IPS-NIHi7 (cell line): ENCODE measurements around the gene SIX2.

Experiments used
- DNase-seq: peaks from one replicate; pipeline ENCODE4 v3.0.0; 2012; ENCODE audit warnings: mixed read lengths; ENCODE audit errors: extremely low spot score

Gene SIX2

GRCh38 chr2:44967056-44967455 lies 42.2 kb downstream of the SIX2 start:
- DNase-seq = no peak

- no peak for DNase-seq
Measured at GRCh38 chr2:44965684-44966083, 43.6 kb downstream of the SIX2 start.

DNA sequence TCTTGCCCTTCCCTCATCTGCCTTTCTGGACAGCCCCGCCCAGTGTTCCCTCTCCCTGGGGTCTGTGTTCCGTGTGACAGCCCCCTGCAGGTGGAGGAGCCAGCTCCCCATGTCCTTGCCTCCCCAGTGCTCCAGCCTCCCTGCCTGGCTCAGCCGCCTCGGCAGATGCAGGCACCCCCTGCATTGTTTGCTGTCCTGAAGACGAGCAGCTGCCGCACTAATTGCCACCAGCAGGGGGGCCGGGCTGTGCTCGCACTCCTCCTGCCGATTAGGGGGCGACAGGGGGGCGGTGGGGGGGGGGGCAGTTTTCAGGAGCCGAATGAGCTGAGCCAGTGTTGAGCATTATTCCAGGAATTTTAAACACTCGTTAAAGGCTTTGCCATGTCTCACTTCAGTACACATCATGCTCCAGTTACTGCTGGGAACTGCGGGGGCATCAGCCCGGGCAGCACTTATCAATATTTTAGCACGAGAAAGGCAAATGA lies 44.5 kb downstream of the SIX2 start:
- peak; percentile 69 for DNase-seq

GRCh38 chr2:44962176-44962695 lies 47.0 kb downstream of the SIX2 start:
- DNase-seq = no peak

- DNase-seq = no peak
Measured at GRCh38 chr2:44960871-44961270, 48.4 kb downstream of the SIX2 start.

GRCh38 chr2:44959855-44960254 lies 49.4 kb downstream of the SIX2 start:
- no peak for DNase-seq

DNA sequence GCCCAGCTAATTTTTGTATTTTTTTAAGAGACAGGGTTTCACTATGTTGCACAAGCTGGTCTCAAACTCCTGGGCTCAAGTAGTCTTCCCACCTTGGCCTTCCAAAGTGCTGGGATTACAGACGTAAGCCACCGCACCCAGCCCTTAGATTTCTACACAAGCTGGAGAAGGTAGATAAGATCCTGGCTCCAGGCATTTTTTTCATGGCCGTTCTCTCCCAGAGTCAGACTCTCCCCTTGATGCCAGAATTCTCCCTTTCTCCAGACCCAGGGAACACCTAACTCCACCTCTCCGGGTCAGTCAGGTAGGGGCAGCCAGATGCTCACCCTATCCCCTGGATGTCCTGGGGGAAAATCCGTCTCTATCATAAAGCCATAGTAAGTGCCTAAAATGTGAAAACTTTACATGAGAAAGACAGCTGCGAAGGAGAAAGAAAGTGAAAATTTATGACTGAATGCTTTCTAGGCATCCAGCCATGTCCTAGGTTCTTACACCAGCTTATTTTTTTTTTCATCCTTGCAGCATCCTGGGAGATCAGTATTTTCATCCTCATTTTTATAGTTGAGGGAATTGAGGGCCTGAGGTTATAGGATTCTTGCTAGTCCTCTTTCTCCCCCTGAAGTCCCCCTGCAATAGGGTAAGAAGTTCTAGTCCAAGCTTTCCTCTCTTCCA lies 51.5 kb downstream of the SIX2 start:
- DNase-seq = no peak

GRCh38 chr2:44956843-44957242 lies 52.4 kb downstream of the SIX2 start:
- DNase-seq = no peak

- peak; percentile 79 for DNase-seq
Measured at GRCh38 chr2:44955593-44956392, 53.5 kb downstream of the SIX2 start.
